Dermis microvascular lymphatic vessel endothelial cell (primary cell): ENCODE data around the gene OBI1. TPM values are rescaled to one million over a fixed set of nuclear protein-coding genes. Genes with fewer than 3 reads are reported as not detected.

Experiments
- DNase-seq, 2 donors: peaks; one replicate each; pipeline versions ENCODE4 v3.0.0 to v3.0.0-alpha.2; 2010; ENCODE audit warnings: low read depth in 2 of 2
- total RNA-seq: library from RNA; depleted of rRNA; stranded (reverse); fragments of >200 nt; gene quantifications from 2 replicates; pipeline ENCODE4 v1.2.1, GENCODE V29; 2014

OBI1 gene
- total RNA-seq, 1 donor from 2014 or later: 20.7 TPM

GRCh38 chr13:78587395-78587794 is 71.6 kb downstream of the OBI1 start:
- DNase-seq: no peak

DNA sequence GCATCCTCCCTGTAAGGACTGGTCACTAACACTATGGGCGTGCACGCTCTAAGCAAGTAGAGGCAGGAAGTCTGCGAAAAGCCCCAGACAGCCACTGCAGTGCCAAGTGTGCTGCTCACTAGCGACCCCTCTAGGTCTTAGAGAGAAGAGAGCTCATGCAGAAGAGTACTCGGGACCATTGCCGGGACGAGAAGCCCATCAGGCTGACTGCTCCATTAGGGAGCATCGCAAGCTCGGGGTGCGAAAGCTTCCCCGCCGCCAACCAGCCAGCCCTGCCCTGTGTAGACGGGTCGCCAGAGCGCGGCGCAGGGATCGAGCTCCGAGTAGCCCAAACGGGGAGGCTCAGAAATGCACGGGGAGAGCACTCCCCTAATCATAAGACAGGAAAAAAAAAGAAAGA is 72.2 kb downstream of the OBI1 start:
- DNase-seq: no peak

- no peak for DNase-seq
Measured at GRCh38 chr13:78576261-78576660, 82.7 kb downstream of the OBI1 start.

- DNase-seq: no peak
Measured at GRCh38 chr13:78572459-78572858, 86.5 kb downstream of the OBI1 start.

- no peak for DNase-seq
Measured at GRCh38 chr13:78569029-78569428, 89.9 kb downstream of the OBI1 start.

- DNase-seq: no peak
Measured at GRCh38 chr13:78566631-78567030, 92.3 kb downstream of the OBI1 start.

Other genes with a start within 250 kb of the OBI1 start
- under 0.01 TPM in 2 replicates for gene POU4F1, start 55.6 kb downstream of the OBI1 start, total RNA-seq